Endothelial cell of umbilical vein (primary cell): ENCODE data around the gene NEUROD4. TPM values are rescaled to one million over a fixed set of nuclear protein-coding genes. Genes with fewer than 3 reads are reported as not detected.

Source experiments
- BruUV-seq: library from RNA; stranded (reverse); fragments of 400-500 nt; replicated peaks from 2 replicates; lab custom pipeline; 2021; lab: Mats Ljungman, UMichigan
- CTCF ChIA-PET: fragments of 300-600, 350-600 bp; sonication (Branson Sonifier 250); formaldehyde crosslinking; loops from one replicate; lab custom pipeline; 2021; ENCODE audit warnings: antibody characterized with exemption, inconsistent platforms; lab: Charles Lee
- POLR2A ChIA-PET: fragments of 300-600, 350-600 bp; sonication (Branson Sonifier 250); formaldehyde crosslinking; loops from one replicate; lab custom pipeline; 2021; ENCODE audit warnings: antibody characterized with exemption, inconsistent platforms; lab: Charles Lee
- DNase-seq: peaks from one replicate; pipeline ENCODE4 v3.0.0-alpha.2; 2011; ENCODE audit warnings: low read depth, low spot score
- FAIRE-seq: peaks from 2 replicates; lab custom pipeline; 2011; peaks lifted over from hg19 to GRCh38; lab: Jason Lieb, UNC
- H2AFZ ChIP-seq: 2 replicates; pipeline ENCODE4 v1.6.0; 2012; ENCODE audit warnings: low read depth, low read length, control low read depth, inconsistent platforms
- H3K27ac ChIP-seq: 2 replicates; pipeline ENCODE4 v1.5.1; 2011; ENCODE audit warnings: low read depth, mild to moderate bottlenecking, control low read depth, low read length, moderate library complexity; ENCODE audit not compliant: insufficient read depth
- H3K27me3 ChIP-seq, 2 experiments: 2 replicates each; pipeline versions ENCODE4 v1.6.0 to v1.6.1; 2011; ENCODE audit warnings: low read length in 2 of 2, mixed read lengths in 1 of 2; ENCODE audit not compliant: control insufficient read depth in 2 of 2, insufficient read depth in 2 of 2
- H3K36me3 ChIP-seq, 2 experiments: 2 replicates in 1 of 2; 3 replicates in 1 of 2; pipeline ENCODE4 v1.5.1; 2011; ENCODE audit warnings: low read length in 2 of 2, mild to moderate bottlenecking in 1 of 2, moderate library complexity in 1 of 2; ENCODE audit not compliant: control insufficient read depth in 2 of 2, insufficient read depth in 2 of 2; ENCODE audit errors: extremely low read depth in 1 of 2
- H3K4me1 ChIP-seq: 3 replicates; pipeline ENCODE4 v1.5.1; 2011; ENCODE audit warnings: mild to moderate bottlenecking, low read length; ENCODE audit not compliant: control insufficient read depth, insufficient read depth; ENCODE audit errors: extremely low read depth
- H3K4me2 ChIP-seq: 2 replicates; pipeline ENCODE4 v1.6.1; 2011; ENCODE audit warnings: low read length, control low read depth, mixed read lengths; ENCODE audit not compliant: insufficient read depth
- H3K4me3 ChIP-seq, 3 experiments: fragments of 200-600 bp in 1 of 3; sonication (generic), shearing (Covaris generic) in 1 of 3; replicated peaks in 1 of 3; 2 replicates each; pipeline ENCODE4 v1.5.1; 2011 to 2016; ENCODE audit warnings: control low read depth in 3 of 3, low read length in 3 of 3, mild to moderate bottlenecking in 2 of 3, inconsistent platforms in 1 of 3, low read depth in 1 of 3, moderate library complexity in 1 of 3; ENCODE audit not compliant: insufficient read depth in 1 of 3
- H3K79me2 ChIP-seq: 2 replicates; pipeline ENCODE4 v1.6.0; 2012; ENCODE audit warnings: low read length, inconsistent platforms; ENCODE audit not compliant: control insufficient read depth, insufficient read depth
- H3K9ac ChIP-seq: replicated peaks from 2 replicates; pipeline ENCODE3; 2011; ENCODE audit warnings: low read length, control low read depth; ENCODE audit not compliant: insufficient read depth; ENCODE audit errors: extremely low read depth
- H3K9me1 ChIP-seq: replicated peaks from 3 replicates; pipeline ENCODE4 v1.6.0; 2011; ENCODE audit warnings: mild to moderate bottlenecking, low read length; ENCODE audit not compliant: control insufficient read depth, insufficient read depth; ENCODE audit errors: extremely low read depth
- H3K9me3 ChIP-seq: replicated peaks from 2 replicates; pipeline ENCODE4 v1.5.1; 2012; ENCODE audit warnings: low read length, inconsistent platforms; ENCODE audit not compliant: control insufficient read depth, insufficient read depth
- H4K20me1 ChIP-seq: replicated peaks from 2 replicates; pipeline ENCODE3; 2011; ENCODE audit warnings: mild to moderate bottlenecking, low read length; ENCODE audit not compliant: control insufficient read depth, insufficient read depth; ENCODE audit errors: extremely low read depth
- EZH2 ChIP-seq: IDR thresholded peaks from 2 replicates; pipeline ENCODE4 v1.6.1; 2012; ENCODE audit warnings: borderline replicate concordance, low read depth, mild to moderate bottlenecking, moderate library complexity, low read length, inconsistent platforms; ENCODE audit not compliant: severe bottlenecking
- FOS ChIP-seq: IDR thresholded peaks from 2 replicates; pipeline ENCODE4 v1.6.1; 2011; ENCODE audit warnings: mild to moderate bottlenecking, low read length, moderate library complexity, borderline replicate concordance; ENCODE audit not compliant: insufficient read depth
- GATA2 ChIP-seq: IDR thresholded peaks from 2 replicates; pipeline ENCODE4 v1.7.0; 2011; ENCODE audit warnings: low read depth, mild to moderate bottlenecking, moderate library complexity, mixed read lengths, low read length; ENCODE audit not compliant: insufficient read length, insufficient read depth
- JUN ChIP-seq: IDR thresholded peaks from 2 replicates; pipeline ENCODE4 v1.6.1; 2011; ENCODE audit warnings: borderline replicate concordance, low read depth; ENCODE audit not compliant: insufficient read length, insufficient read depth
- MYC ChIP-seq: IDR thresholded peaks from one replicate; pipeline ENCODE4 v1.6.1; 2011; ENCODE audit warnings: mild to moderate bottlenecking, low read depth, low read length
- POLR2A ChIP-seq: IDR thresholded peaks from 2 replicates; pipeline ENCODE4 v1.6.1; 2012; ENCODE audit warnings: low read depth, mild to moderate bottlenecking, control low read depth, low read length
- POLR2AphosphoS5 ChIP-seq: IDR thresholded peaks from 2 replicates; pipeline ENCODE4 v1.6.1; 2012; ENCODE audit warnings: low read depth, mild to moderate bottlenecking, control low read depth, low read length, moderate library complexity; ENCODE audit not compliant: insufficient read depth
- dilution Hi-C: fragments of 300-500 bp; cut with MboI; formaldehyde crosslinking; loops from one replicate; pipeline ENCODE4 v1.15.0; 2019; ENCODE audit warnings: low sequenced_read_pairs; ENCODE audit not compliant: extremely low pct_ligation_motif_present
- intact Hi-C: fragments of 100-400 bp; cut with micrococcal nuclease; formaldehyde crosslinking; loops from one replicate; pipeline ENCODE4 v1.10.0; 2022
- polyA plus RNA-seq, 4 experiments: library from polyadenylated mRNA; depleted of rRNA in 3 of 4; stranded (reverse) in 3 of 4; unstranded in 1 of 4; fragments of >200 nt; gene quantifications; 2 replicates each; pipeline versions ENCODE4 v1.2.1 to v1.2.3, GENCODE V29; 2011 to 2012; ENCODE audit warnings: missing spikeins in 1 of 4
- total RNA-seq: library from RNA; stranded (reverse); gene quantifications from 2 replicates; pipeline ENCODE4 v1.2.3, GENCODE V29; 2021
- TF ChIP-seq, protein P1 (sequence below): IDR thresholded peaks from 2 replicates; pipeline ENCODE4 v1.6.1; 2011; ENCODE audit not compliant: insufficient read depth, insufficient read length
- TF ChIP-seq, protein P2 (sequence below), 2 donors: IDR thresholded peaks; 1 replicate in 1 of 2; 2 replicates in 1 of 2; pipeline ENCODE4 v1.5.1; 2011; ENCODE audit warnings: low read length in 2 of 2, mild to moderate bottlenecking in 2 of 2, moderate library complexity in 2 of 2, control low read depth in 1 of 2, inconsistent platforms in 1 of 2, low read depth in 1 of 2; ENCODE audit not compliant: insufficient read depth in 1 of 2; ENCODE audit errors: extremely low read depth in 1 of 2

Gene NEUROD4
- total and polyA plus RNA-seq, 2 donors (not counting 3 experiments of a cell fraction or from before 2014, with no cell fraction given), result not detected

DNA sequence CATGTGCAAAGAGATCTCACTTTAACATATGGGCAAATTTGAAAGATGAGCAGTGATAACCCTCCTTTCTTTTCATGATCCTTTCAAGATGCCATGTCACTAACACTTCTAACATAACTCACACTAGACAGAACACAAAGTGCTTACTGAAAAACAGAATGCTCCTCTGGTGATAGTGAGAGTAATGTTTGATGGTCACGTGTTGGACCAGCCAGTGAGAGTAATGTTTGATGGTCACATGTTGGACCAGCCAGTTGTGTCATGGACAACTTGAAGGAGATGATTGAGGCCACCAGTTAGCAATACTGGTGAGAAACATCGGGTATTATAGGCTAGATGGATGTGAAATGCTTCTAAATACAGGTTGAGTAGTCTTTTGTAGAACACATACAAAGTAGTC is 5.7 kb downstream of the NEUROD4 start:
- Histone ChIP-seq H3K4me1 (no peaks in the 10 kb centered on the region), H3K9ac (no peak overlapping the region), H3K4me2 (no peak overlapping the region), H3K9me1 (no peaks in the 10 kb centered on the region), H3K9me3 (no peaks in the 10 kb centered on the region), H3K4me3 (no peak overlapping the region), H2AFZ (no peak overlapping the region), H3K27me3 (no peaks in the 10 kb centered on the region), H4K20me1 (no peaks in the 10 kb centered on the region), H3K36me3 (no peaks in the 10 kb centered on the region), H3K79me2 (no peaks in the 10 kb centered on the region), H3K27ac (no peak overlapping the region)
- dilution Hi-C loops (no loop called here), intact Hi-C loops (no loop called here)
- FAIRE-seq, result no peak
- POLR2A ChIA-PET, result no interaction called here
- CTCF ChIA-PET, result interaction anchor here (1.1 kb wide), 2 partner anchors 16 to 17 kb away, joined by 3 read pairs; no protein-coding TSS in a partner anchor
- TF ChIP-seq FOS (no peak), POLR2AphosphoS5 (no peak)
- TF ChIP-seq, protein P1, sequence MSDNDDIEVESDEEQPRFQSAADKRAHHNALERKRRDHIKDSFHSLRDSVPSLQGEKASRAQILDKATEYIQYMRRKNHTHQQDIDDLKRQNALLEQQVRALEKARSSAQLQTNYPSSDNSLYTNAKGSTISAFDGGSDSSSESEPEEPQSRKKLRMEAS, result no peak
- no TSS peak for BruUV-seq
- DNase-seq, result no peak

DNA sequence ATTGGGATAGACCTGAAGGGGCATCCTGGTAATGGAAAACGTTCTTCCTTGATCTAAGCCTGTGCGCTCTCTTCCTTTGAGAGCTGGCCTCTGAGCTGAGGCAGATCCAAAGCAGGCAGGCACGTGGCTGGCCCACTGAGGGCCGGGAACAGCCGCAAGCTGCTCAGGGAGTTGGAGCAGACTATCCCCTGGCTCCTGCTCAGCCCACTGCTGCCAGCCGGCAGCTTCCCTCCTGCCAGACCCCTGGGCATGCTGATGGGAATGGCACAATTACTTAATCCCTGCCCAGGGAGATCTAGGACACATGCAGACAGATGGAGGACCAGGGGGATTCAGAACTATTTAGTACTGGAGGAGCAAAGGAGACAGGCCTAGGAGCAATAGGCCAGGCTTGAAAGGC is 14.4 kb downstream of the NEUROD4 start:
- FAIRE-seq (no peak), DNase-seq (no peak)
- POLR2A ChIA-PET, result no interaction called here
- no peaks in the 10 kb centered on the region for H3K27me3 ChIP-seq
- H3K36me3 ChIP-seq, result no peaks in the 10 kb centered on the region
- H3K27ac ChIP-seq, result no peak overlapping the region
- no peak overlapping the region for H3K4me2 ChIP-seq
- BruUV-seq, result no TSS peak
- H3K4me3 ChIP-seq, result no peak overlapping the region
- no peaks in the 10 kb centered on the region for H3K9me1 ChIP-seq
- H4K20me1 ChIP-seq, result no peaks in the 10 kb centered on the region
- H3K4me1 ChIP-seq, result no peaks in the 10 kb centered on the region
- no peak overlapping the region for H2AFZ ChIP-seq
- no peaks in the 10 kb centered on the region for H3K79me2 ChIP-seq
- intact Hi-C loops (no loop called here), dilution Hi-C loops (no loop called here)
- no peaks in the 10 kb centered on the region for H3K9me3 ChIP-seq
- H3K9ac ChIP-seq, result no peak overlapping the region
- CTCF ChIA-PET, result no interaction called here
- TF ChIP-seq JUN (no peak), GATA2 (no peak), EZH2 (no peak), POLR2AphosphoS5 (no peak), POLR2A (no peak), FOS (no peak), MYC (no peak)
- TF ChIP-seq, protein P2, sequence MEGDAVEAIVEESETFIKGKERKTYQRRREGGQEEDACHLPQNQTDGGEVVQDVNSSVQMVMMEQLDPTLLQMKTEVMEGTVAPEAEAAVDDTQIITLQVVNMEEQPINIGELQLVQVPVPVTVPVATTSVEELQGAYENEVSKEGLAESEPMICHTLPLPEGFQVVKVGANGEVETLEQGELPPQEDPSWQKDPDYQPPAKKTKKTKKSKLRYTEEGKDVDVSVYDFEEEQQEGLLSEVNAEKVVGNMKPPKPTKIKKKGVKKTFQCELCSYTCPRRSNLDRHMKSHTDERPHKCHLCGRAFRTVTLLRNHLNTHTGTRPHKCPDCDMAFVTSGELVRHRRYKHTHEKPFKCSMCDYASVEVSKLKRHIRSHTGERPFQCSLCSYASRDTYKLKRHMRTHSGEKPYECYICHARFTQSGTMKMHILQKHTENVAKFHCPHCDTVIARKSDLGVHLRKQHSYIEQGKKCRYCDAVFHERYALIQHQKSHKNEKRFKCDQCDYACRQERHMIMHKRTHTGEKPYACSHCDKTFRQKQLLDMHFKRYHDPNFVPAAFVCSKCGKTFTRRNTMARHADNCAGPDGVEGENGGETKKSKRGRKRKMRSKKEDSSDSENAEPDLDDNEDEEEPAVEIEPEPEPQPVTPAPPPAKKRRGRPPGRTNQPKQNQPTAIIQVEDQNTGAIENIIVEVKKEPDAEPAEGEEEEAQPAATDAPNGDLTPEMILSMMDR (IDR thresholded peaks at IDR 0.05; ENCODE audit: extremely low read depth in 1 of 2, insufficient read depth in 1 of 2, low read depth in 1 of 2, low read length in 2 of 2), result no peak
- TF ChIP-seq, protein P1, result no peak
